ENCODE measurements around the gene ATG4C. TPM values are rescaled to one million over a fixed set of nuclear protein-coding genes. Genes with fewer than 3 reads are reported as not detected.
"Not testable (repeated sequence)": the region's sequence is repeated elsewhere in the genome, so short reads cannot be mapped to it uniquely, and the experiment has no call there.

ATG4C gene, protein sequence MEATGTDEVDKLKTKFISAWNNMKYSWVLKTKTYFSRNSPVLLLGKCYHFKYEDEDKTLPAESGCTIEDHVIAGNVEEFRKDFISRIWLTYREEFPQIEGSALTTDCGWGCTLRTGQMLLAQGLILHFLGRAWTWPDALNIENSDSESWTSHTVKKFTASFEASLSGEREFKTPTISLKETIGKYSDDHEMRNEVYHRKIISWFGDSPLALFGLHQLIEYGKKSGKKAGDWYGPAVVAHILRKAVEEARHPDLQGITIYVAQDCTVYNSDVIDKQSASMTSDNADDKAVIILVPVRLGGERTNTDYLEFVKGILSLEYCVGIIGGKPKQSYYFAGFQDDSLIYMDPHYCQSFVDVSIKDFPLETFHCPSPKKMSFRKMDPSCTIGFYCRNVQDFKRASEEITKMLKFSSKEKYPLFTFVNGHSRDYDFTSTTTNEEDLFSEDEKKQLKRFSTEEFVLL
- total RNA-seq (2014; rRNA removed; shearing (Covaris generic)) = 13.8 and 14.1 TPM in 2 replicates

DNA sequence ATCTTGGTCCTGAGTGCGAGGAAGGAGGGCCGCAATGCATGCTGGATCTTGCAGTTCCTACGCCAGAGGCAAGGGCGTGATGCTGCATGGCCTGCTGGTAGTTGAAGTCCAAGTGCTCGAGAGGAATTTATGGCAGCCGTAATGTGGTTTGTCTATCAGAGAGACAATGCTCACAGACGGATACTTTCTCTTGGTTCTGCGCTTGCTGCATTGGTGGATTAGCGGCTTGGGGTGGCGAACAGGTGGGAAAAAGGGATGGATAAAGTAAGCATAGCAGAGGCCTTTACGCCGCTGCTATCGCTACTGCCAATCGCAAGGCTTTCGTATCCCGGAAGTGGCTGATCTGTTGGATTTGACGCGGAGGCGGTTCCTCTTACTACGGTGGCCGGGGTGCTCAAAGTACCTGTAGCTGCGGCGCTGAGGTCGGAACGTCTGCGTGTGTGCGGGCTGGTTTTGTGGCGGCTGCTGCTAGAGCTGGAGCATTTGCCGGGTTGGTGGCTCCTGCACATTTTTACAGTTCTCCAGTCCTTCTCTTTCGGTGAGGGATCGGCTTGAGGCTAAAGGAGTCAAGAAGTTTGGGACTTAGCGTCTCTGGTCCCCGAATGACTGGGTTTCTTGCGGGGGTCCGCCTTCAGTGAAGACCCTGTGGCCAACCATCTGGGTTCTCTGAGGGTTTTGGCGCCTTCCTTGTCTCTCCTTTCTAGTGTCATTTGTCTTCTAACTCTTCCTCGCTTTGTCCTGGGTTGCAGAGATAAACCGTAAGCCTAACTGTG is at the start of gene ATG4C:
TSS of gene ATG4C (plus strand) at position 397 of the 773 bp plus-strand sequence. CDS start 19,655 bp downstream, outside the sequence.
- DNase-seq (ENCODE audit: low read depth) = peak; percentile 99

DNA sequence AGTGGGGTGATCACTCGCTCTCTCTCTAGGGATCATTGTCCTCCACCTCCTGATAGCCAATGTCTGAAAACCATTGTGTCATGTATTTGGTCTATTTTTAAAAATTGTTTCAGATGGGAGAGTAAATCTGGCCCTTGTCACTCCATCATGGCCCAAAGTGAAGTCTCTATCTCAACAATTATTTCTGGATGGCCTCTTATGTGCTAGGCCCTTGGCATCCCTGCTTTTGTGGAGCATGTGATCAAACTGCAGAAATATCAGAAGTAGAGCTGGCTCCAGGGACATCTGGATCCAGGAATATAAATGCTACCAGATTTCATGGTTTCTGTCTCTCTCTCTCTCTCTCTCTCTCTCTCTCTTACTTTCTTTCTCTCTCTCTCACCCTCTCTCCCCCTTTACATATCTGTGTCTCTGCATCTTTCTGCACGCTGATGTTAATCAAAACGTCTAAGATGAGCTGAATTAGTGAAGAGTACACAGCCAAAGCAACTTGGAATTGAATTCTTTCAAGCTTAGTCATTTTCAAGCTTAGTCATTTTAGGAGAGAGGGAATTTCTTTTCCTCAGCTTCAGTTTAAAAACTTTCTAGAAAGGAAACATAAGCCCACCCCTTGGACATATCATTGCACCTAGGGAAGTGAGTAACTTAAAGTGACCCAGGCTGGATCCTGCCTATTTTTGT is 48.3 kb upstream of the ATG4C start:
- DNase-seq (ENCODE audit: low read depth) = peak; percentile 10

DNA sequence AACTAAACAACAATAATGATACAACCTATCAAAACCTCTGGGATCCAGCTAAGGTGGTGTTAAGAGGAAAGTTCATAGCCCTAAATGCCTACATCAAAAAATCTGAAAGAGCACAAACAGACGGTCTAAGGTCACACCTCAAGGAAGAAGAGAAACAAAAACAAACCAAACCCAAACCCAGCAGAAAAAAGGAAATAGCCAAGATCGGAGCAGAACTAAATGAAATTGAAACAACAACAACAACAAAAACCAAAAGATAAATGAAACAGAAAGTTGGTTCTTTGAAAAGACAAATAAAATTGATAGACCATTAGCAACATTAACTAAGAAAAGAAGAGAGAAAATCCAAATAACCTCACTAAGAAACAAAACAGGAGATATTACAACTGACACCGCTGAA is 43.2 kb upstream of the ATG4C start:
- not testable (repeated sequence) for DNase-seq (ENCODE audit: low read depth)

DNA sequence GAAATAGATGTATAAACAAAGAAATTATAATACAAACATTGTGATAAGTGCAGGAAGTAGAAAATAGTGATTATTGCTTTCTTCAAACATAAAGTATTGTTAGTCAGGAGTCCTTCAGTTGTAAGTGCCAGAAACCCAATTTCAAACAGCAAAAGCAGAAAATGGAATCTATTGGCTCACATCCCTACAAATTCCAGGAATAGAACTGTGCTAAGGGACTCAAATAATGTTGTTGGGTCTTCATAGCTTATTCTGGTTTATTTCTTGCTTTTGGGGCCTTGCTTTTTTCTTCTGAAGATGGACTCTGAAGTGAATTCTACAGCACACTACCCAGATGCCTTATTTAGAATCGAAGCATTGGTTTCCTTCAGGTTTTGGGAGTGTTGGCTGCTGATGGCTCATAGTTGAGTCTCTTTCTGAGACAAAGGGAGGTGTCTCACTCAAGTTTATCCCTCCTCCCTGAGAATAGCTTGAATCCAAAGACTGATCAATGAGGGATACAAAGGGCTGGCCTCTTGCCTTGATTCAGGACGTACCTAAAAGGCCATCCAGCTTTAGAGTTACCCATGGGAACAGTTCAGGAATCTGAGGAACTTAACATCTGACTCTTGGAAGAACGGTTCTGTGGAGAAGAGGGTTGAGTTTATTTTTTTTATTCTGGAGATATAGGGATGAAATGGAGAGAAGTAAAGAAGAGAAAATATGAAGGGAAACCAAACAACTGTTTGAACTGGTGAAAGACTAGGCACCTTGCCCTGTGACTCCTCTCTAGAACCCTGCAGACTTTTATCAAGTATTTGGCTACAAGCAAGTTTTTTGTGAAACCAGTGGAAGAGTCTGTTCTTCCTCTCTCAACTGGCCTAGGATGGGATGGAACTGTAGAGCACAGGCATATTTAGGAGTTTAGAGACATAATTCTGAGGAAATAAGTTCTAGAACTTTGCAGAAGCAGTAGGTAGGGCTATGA is 39.0 kb upstream of the ATG4C start:
- DNase-seq (ENCODE audit: low read depth) = no peak

DNA sequence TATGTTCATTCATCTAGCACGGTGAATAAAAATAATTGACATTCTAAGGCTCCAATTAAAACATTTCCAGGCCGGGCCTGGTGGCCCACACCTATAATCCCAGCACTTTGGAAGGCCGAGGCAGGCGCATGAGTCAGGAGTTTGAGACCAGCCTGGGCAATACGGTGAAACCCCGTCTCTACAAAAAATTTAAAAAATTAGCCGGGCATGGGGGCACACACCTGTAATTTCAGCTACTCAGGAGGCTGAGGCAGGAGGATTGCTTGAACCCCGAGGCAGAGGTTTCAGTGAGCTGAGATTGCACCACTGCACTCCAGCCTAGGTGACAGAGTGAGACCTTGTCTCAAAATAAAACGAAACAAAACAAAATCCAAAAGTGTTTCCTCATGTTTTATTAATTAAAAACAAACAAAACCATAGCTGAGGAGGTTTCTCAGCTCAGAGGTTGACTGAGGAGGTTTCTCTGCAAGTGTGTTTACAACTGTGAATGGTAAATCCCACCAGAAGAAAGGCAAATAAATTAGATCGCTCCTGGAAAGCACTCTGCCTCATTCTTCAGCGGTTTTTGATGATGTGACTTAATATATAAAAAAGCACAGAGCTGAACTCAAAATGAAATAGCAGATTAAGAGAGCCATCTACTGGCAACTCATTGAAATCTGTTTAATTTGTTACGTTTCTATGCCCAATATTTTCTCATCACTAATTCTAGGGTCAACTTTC is 37.7 kb upstream of the ATG4C start:
- peak; percentile 26 for DNase-seq (ENCODE audit: low read depth)

DNA sequence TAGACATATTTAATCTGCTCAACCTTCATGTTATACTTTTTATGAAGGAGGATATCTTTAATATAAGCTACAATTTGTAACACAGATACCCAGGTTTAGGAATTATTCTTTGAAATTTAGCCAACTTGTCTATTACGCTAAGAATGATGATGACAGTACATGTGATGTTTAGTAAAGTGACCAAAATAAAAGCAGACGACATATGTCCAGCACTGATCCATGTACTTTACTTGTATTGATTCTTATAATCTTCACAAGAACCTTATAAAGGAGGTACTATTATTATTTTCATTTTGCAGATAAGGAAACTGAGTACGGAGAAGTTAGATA is 37.2 kb upstream of the ATG4C start:
- no peak for DNase-seq (ENCODE audit: low read depth)

DNA sequence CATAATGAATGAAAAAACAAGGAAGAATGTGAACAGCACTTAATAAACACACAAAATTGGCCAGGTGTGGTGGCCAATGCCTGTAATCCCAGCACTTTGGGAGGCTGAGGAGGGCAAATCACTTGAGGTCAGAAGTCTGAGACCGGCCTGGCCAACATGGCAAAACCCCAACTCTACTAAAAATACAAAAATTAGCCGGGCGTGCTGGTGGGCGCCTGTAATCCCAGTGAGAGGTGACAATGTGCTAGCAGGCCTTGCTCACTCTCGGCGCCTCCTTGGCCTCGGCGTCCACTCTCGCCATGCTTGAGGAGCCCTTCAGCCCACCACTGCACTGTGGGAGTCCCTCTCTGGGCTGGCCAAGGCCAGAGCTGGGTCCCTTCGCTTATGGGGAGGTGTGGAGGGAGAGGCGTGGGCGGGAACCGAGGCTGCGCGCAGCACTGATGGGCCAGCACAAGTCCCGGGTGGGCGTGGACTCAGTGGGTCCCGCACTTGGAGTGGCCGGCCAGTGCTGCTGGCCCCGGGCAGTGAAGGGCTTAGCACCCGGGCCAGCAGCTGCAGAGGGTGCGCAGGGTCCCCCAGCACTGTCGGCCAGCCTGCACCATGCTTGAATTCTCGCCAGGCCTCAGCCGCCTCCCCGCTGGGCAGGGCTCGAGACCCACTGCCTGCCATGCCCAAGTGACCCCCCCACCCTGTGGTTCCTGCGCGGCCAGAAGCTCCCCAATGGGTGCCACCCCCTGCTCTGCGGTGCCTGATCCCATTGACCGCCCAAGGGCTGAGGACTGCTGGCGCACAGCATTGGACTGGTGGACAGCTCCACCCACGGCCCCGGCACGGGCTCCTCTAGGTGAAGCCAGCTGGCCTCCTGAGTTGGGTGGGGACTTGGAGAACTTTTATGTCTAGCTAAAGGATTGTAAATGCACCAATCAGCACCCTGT is 30.6 kb upstream of the ATG4C start:
- no peak for DNase-seq (ENCODE audit: low read depth)

DNA sequence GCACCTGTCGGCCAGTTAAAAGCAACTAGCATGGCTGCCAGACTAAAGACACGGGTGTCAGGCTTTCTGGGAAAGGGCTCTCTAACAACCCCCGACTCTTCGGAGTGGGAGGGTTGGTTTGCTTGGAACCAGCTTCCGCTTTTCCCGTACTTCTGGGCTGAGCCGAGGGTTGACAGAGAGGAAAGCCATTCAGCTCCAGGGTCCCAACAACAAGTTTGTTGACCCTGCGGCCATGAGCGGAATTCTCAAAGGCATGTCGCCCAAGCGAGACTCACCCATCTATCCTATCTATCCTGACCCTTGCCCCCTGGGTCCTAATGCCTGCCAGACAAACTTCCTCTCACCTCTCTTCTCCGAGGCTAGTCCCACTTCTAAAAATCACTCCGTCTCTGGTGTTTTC is 29.0 kb upstream of the ATG4C start:
- not testable (repeated sequence) for DNase-seq (ENCODE audit: low read depth)

DNA sequence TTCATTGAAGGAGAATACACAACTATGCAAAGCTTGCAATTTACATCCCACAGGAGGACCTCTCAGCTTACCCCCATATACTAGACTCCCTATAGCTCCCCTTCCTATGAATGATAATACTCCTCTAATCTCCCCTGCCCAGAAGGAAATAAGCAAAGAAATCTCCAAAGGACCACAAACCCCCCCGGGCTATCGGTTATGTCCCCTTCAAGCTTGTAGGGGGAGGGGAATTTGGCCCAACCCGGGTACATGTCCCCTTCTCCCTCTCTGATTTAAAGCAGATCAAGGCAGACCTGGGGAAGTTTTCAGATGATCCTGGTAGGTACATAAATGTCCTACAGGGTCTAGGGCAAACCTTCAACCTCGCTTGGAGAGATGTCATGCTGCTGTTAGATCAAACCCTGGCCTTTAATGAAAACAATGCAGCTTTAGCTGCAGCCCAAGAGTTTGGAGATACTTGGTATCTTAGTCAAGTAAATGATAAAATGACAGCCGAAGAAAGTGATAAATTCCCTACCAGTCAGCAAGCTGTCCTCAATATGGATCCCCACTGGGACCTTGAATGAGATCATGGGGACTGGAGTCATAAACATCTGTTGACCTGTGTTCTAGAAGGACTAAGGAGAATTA is 27.6 kb upstream of the ATG4C start:
- not testable (repeated sequence) for DNase-seq (ENCODE audit: low read depth)

DNA sequence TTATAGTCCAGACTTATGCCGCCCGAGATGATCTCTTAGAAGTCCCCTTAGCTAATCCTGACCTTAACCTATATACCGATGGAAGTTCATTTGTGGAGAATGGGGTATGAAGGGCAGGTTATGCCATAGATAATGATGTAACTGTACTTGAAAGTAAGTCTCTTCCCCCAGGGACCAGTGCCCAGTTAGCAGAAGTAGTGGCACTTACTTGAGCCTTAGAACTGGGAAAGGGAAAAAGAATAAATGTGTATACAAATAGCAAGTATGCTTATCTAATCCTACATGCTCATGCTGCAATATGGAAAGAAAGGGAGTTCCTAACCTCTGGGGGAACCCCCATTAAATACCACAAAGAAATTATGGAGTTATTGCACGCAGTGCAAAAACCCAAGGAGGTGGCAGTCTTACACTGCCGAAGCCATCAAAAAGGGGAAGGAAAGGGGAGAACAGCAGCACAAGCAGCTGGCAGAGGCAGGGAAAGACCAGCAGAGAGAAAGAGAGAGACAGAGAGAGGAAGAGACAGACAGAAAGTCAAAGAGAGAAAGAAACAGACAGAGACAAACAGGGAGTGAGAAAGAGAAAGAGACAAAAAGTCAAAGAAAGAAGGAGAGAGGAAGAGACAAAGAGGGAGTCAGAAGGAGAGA is 24.6 kb upstream of the ATG4C start:
- not testable (repeated sequence) for DNase-seq (ENCODE audit: low read depth)

DNA sequence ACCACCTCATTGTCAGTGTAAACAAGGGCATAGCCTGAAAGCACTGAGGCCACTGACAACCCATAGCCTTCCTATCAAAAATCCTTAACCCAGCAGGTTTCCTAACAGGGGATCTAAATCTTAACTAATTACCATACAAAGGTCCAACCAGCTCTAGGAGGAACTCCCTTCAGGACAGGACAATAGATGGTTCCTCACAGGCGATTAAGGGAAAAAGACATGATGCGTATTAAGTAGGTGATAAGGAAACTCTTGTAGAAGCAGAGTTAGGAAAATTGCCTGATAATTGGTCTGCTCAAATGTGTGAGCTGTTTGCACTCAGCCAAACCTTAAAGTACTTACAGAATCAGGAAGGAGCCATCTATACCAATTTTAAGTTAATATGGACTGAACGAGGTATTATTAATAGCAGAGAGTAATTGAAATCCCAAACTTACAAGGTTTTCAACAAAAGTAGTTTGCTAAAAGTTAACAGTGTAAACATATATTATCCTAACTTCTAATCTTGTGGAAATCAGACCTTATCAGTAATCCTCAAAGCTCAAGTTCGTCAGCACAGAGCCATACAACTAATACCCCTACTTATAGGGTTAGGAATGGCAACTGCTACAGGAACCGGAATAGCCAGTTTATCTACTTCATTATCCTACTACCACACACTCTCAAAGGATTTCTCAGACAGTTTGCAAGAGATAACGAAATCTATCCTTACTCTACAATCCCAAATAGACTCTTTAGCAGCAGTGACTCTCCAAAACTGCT is 23.7 kb upstream of the ATG4C start:
- DNase-seq (ENCODE audit: low read depth) = not testable (repeated sequence)

DNA sequence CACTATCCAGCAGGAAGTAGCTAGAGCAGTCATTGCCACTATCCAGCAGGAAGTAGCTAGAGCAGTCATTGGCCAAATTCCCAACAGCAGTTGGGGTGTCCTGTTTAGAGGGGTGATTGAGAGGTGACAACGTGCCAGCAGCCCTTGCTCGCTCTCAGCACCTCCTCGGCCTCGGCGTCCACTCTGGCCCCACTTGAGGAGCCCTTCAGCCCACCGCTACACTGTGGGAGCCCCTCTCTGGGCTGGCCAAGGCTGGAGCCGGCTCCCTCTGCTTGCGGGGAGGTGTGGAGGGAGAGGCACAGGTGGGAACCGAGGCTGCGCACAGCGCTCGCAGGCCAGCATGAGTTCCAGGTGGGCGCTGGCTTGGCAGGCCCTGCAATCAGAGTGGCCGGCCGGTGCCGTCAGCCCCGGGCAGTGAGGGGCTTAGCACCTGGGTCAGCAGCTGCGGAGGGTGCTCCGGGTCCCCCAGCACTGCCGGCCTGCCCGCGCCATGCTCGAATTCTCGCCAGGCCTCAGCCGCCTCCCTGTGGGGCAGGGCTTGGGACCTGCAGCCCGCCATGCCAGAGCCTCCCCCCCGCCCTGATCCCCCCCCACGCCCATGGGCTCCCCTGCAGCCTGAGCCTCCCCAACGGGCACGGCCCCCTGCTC is 22.6 kb upstream of the ATG4C start:
- not testable (repeated sequence) for DNase-seq (ENCODE audit: low read depth)

DNA sequence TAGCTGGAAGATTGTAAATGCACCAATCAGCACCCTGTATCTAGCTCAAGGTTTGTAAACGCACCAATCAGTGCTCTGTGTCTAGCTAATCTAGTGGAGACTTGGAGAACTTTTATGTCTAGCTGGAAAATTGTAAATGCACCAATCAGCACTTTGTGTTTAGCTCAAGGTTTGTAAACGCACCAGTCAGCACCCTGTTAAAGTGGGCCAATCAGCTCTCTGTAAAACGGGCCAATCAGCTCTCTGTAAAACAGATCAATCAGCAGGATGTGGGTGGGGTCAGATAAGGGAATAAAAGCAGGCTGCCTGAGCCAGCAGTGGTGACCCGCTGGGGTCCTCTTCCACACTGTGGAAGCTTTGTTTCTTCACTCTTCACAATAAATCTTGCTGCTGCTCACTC is 21.9 kb upstream of the ATG4C start:
- DNase-seq (ENCODE audit: low read depth) = not testable (repeated sequence)

DNA sequence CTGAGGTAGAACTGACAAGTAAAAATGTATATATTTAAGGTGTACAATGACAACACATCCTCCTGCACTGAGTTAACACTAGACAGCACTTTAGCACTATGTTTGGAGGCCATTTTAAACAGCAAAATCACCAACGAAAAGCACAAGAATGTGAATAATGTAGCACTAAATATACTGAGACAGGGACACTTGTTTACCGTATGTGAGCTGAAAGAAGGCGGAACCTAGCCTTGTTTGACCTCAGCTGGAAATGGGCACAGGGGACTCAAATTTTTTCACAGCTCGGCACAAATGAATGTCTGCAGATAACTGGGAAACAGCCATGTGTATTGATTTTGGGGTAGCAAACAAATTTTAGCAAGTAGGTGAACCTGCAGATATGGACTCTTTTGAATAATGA is 18.0 kb upstream of the ATG4C start:
- DNase-seq (ENCODE audit: low read depth) = no peak

DNA sequence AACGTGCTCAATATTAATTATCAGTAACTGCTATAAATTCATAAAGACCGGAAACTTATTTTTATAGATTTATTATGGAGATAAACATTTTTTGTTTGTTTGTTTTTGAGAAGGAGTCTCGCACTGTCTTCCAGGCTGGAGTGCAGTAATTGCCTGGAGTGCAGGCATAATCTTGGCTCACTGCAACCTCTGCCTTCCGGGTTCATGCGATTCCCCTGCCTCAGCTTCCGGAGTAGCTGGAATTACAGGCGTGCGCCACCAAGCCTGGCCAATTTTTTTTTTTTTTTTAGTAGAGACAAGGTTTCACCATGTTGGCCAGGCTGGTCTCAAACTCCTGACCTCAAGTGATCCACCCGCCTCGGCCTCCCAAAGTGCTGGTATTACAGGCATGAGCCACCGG is 15.4 kb upstream of the ATG4C start:
- not testable (repeated sequence) for DNase-seq (ENCODE audit: low read depth)

DNA sequence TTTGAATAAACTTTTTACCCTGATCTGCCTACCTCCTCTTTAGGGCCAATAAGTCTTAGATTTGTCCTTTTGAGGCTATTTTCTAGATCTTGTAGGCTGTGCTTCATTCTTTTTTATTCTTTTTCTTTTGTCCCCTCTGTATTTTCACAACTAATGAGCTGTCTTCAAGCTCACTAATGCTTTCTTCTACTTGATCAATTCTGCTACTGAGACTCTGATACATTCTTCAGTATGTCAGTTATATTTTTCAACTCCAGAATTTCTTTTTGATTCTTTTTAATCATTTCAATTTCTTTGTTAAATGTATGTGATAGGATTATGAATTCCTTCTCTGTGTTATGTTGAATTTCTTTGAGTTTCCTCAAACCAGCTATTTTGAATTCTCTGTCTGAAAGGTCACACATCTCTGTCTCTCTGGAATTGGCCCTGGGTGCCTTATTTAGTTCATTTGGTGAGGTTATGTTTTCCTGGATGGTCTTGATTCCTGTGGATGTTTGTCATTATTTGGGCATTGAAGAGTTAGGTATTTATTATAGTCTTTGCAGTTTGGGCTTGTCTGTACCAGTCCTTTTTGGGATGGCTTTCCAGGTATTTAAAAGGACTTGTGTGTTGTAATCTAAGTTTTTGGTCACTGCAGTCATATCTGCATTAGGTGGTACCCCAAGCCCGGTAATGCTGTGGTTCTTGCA is 11.2 kb upstream of the ATG4C start:
- no peak for DNase-seq (ENCODE audit: low read depth)

All from Daoy (cell line).